Measurements from ENCODE around the gene HOMER1. TPM values are rescaled to one million over a fixed set of nuclear protein-coding genes. Genes with fewer than 3 reads are reported as not detected.

HOMER1 gene
- total RNA-seq, 1 experiment from 2014 or later: 6.3 TPM

GRCh38 chr5:79475152-79475466, 38.8 kb downstream of the HOMER1 start:
- Histone ChIP-seq H3K4me3 (no peak overlapping the region), H3K27me3 (no peaks in the 10 kb centered on the region), H3K36me3 (no peaks in the 10 kb centered on the region), H3K9me3 (no peaks in the 10 kb centered on the region; the same call in 1 of the 2 replicates)
- DNase-seq: no peak

- Histone ChIP-seq H3K9me3 (no peaks in the 10 kb centered on the region; the same call in 1 of the 2 replicates), H3K4me3 (no peak overlapping the region), H3K27me3 (no peaks in the 10 kb centered on the region), H3K36me3 (no peaks in the 10 kb centered on the region)
- no peak for DNase-seq
Observed at GRCh38 chr5:79474367-79475151, 39.4 kb downstream of the HOMER1 start.

GRCh38 chr5:79471556-79471955, 42.4 kb downstream of the HOMER1 start:
- DNase-seq: no peak
- H3K4me3 ChIP-seq: no peak overlapping the region
- H3K36me3 ChIP-seq: no peaks in the 10 kb centered on the region
- no peaks in the 10 kb centered on the region; the same call in 1 of the 2 replicates for H3K9me3 ChIP-seq
- no peaks in the 10 kb centered on the region for H3K27me3 ChIP-seq

- no peaks in the 10 kb centered on the region for H3K27me3 ChIP-seq
- DNase-seq: no peak
- H3K36me3 ChIP-seq: no peaks in the 10 kb centered on the region
- H3K4me3 ChIP-seq: no peak overlapping the region
- H3K9me3 ChIP-seq: no peaks in the 10 kb centered on the region
Observed at GRCh38 chr5:79464695-79465332, 49.1 kb downstream of the HOMER1 start.

GRCh38 chr5:79464278-79464677, 49.7 kb downstream of the HOMER1 start:
- no peaks in the 10 kb centered on the region for H3K27me3 ChIP-seq
- no peaks in the 10 kb centered on the region for H3K9me3 ChIP-seq
- H3K36me3 ChIP-seq: no peaks in the 10 kb centered on the region
- no peak overlapping the region for H3K4me3 ChIP-seq
- DNase-seq: no peak

- DNase-seq: no peak
- Histone ChIP-seq H3K27me3 (no peaks in the 10 kb centered on the region), H3K9me3 (no peaks in the 10 kb centered on the region), H3K4me3 (no peak overlapping the region), H3K36me3 (no peaks in the 10 kb centered on the region)
Observed at GRCh38 chr5:79459626-79460025, 54.3 kb downstream of the HOMER1 start.

- Histone ChIP-seq H3K36me3 (no peaks in the 10 kb centered on the region), H3K4me3 (no peak overlapping the region), H3K27me3 (no peaks in the 10 kb centered on the region), H3K9me3 (no peaks in the 10 kb centered on the region)
- DNase-seq: no peak
Observed at GRCh38 chr5:79456890-79457583, 56.9 kb downstream of the HOMER1 start.

GRCh38 chr5:79456400-79456799, 57.5 kb downstream of the HOMER1 start:
- no peak for DNase-seq

GRCh38 chr5:79454043-79454442, 59.9 kb downstream of the HOMER1 start:
- Histone ChIP-seq H3K27me3 (no peaks in the 10 kb centered on the region), H3K36me3 (no peaks in the 10 kb centered on the region), H3K9me3 (no peaks in the 10 kb centered on the region), H3K4me3 (no peak overlapping the region)
- DNase-seq: no peak

More at GRCh38 chr5:79456400-79456799, 57.5 kb downstream of the HOMER1 start:
- H3K4me3 ChIP-seq: no peak overlapping the region
- H3K27me3 ChIP-seq: no peaks in the 10 kb centered on the region
- no peaks in the 10 kb centered on the region for H3K36me3 ChIP-seq
- no peaks in the 10 kb centered on the region for H3K9me3 ChIP-seq

GRCh38 chr5:79448336-79448735, 65.6 kb downstream of the HOMER1 start:
- no peaks in the 10 kb centered on the region; the same call in 1 of the 2 replicates for H3K36me3 ChIP-seq
- H3K4me3 ChIP-seq: no peak overlapping the region
- no peaks in the 10 kb centered on the region for H3K9me3 ChIP-seq
- no peak for DNase-seq
- H3K27me3 ChIP-seq: no peaks in the 10 kb centered on the region

- Histone ChIP-seq H3K9me3 (no peaks in the 10 kb centered on the region; the same call in 1 of the 2 replicates), H3K36me3 (peaks cover 4% of the 10 kb centered on the region; the same call in 1 of the 2 replicates), H3K27me3 (no peaks in the 10 kb centered on the region), H3K4me3 (no peak overlapping the region)
- DNase-seq: no peak
Observed at GRCh38 chr5:79436821-79437220, 77.1 kb downstream of the HOMER1 start.

- Histone ChIP-seq H3K36me3 (peaks cover 4% of the 10 kb centered on the region; the same call in 1 of the 2 replicates), H3K4me3 (no peak overlapping the region), H3K27me3 (no peaks in the 10 kb centered on the region), H3K9me3 (no peaks in the 10 kb centered on the region; the same call in 1 of the 2 replicates)
- DNase-seq: no peak
Observed at GRCh38 chr5:79436224-79436623, 77.7 kb downstream of the HOMER1 start.

- Histone ChIP-seq H3K36me3 (no peaks in the 10 kb centered on the region), H3K4me3 (no peak overlapping the region), H3K27me3 (no peaks in the 10 kb centered on the region), H3K9me3 (no peaks in the 10 kb centered on the region; the same call in 1 of the 2 replicates)
- DNase-seq: no peak
Observed at GRCh38 chr5:79430196-79430595, 83.7 kb downstream of the HOMER1 start.

- H3K4me3 ChIP-seq: no peak overlapping the region
- H3K36me3 ChIP-seq: no peaks in the 10 kb centered on the region
- no peaks in the 10 kb centered on the region for H3K9me3 ChIP-seq
- DNase-seq: no peak
- no peaks in the 10 kb centered on the region for H3K27me3 ChIP-seq
Observed at GRCh38 chr5:79423296-79423695, 90.6 kb downstream of the HOMER1 start.

GRCh38 chr5:79420248-79420647, 93.7 kb downstream of the HOMER1 start:
- DNase-seq: no peak
- H3K27me3 ChIP-seq: no peaks in the 10 kb centered on the region
- H3K4me3 ChIP-seq: no peak overlapping the region
- no peaks in the 10 kb centered on the region for H3K9me3 ChIP-seq
- no peaks in the 10 kb centered on the region for H3K36me3 ChIP-seq

- H3K4me3 ChIP-seq: no peak overlapping the region
- no peaks in the 10 kb centered on the region for H3K9me3 ChIP-seq
- DNase-seq: no peak
- no peaks in the 10 kb centered on the region for H3K27me3 ChIP-seq
- no peaks in the 10 kb centered on the region for H3K36me3 ChIP-seq
Observed at GRCh38 chr5:79418276-79418675, 95.7 kb downstream of the HOMER1 start.

GRCh38 chr5:79417495-79417894, 96.4 kb downstream of the HOMER1 start:
- Histone ChIP-seq H3K36me3 (no peaks in the 10 kb centered on the region), H3K27me3 (no peaks in the 10 kb centered on the region), H3K9me3 (no peaks in the 10 kb centered on the region), H3K4me3 (no peak overlapping the region)
- no peak for DNase-seq

Measured in MG63 (cell line).